Right lobe of liver (tissue), 4 donors: Measurements from ENCODE around the gene NDUFS8.

Source experiments
- CTCF ChIP-seq, 4 donors: fragments of 200-600 bp in 3 of 4; fragments of 450-650 bp in 1 of 4; IDR thresholded peaks; one replicate each; pipeline versions ENCODE4 v1.5.1 to v1.8.0; 2016 to 2022; ENCODE audit warnings: antibody characterized with exemption in 4 of 4, mild to moderate bottlenecking in 2 of 4
- POLR2A ChIP-seq: fragments of 450-650 bp; IDR thresholded peaks from one replicate; pipeline ENCODE4 v1.6.1; 2017; ENCODE audit warnings: antibody characterized with exemption, mild to moderate bottlenecking
- donor health status: DM: no; HTN: no; CAD: no.
- donor health status: DM: no; HTN: no; CAD: no.
- donor health status: DM: no; HTN: yes; CAD: no.

GRCh38 chr11:68032997-68033707 lies 2.7 kb downstream of the NDUFS8 start:
- no peak for TF ChIP-seq CTCF (IDR thresholded peaks at IDR 0.05)
- TF ChIP-seq POLR2A = no peak
